MM.1S (cell line): ENCODE results near the gene APBB2.

Source experiments
- DNase-seq: peaks from one replicate; pipeline ENCODE4 v3.0.0-alpha.2; 2015
- H2AFZ ChIP-seq: fragments of 300-600 bp; sonication (generic); 2 replicates; pipeline ENCODE4 v1.6.0; 2016; ENCODE audit warnings: antibody characterized with exemption, low read length
- H3F3A ChIP-seq: fragments of 300-600 bp; sonication (generic); 2 replicates; pipeline ENCODE4 v1.6.1; 2016; ENCODE audit warnings: mild to moderate bottlenecking, antibody characterized with exemption, low read length, moderate library complexity, mixed read lengths; ENCODE audit not compliant: insufficient read depth
- H3K27ac ChIP-seq: fragments of 300-600 bp; sonication (generic); 2 replicates; pipeline ENCODE4 v1.5.1; 2016; ENCODE audit warnings: mild to moderate bottlenecking, low read length
- H3K27me3 ChIP-seq: fragments of 300-600 bp; sonication (generic); replicated peaks from 2 replicates; pipeline ENCODE4 v1.6.0; 2016; ENCODE audit warnings: low read length; ENCODE audit not compliant: insufficient read depth
- H3K36me3 ChIP-seq: fragments of 300-600 bp; sonication (generic); replicated peaks from 2 replicates; pipeline ENCODE4 v1.6.1; 2016; ENCODE audit warnings: mild to moderate bottlenecking, low read length, mixed read lengths; ENCODE audit not compliant: insufficient read depth
- H3K4me1 ChIP-seq: fragments of 300-600 bp; sonication (generic); 2 replicates; pipeline ENCODE4 v1.6.1; 2016; ENCODE audit warnings: low read length, mixed read lengths
- H3K4me2 ChIP-seq: fragments of 300-600 bp; sonication (generic); 2 replicates; pipeline ENCODE4 v1.6.0; 2016; ENCODE audit warnings: low read depth, low read length
- H3K4me3 ChIP-seq: fragments of 300-600 bp; sonication (generic); 2 replicates; pipeline ENCODE4 v1.5.1; 2016; ENCODE audit warnings: low read length, mixed read lengths
- H3K79me2 ChIP-seq: fragments of 300-600 bp; sonication (generic); 2 replicates; pipeline ENCODE4 v1.6.1; 2016; ENCODE audit warnings: mixed run types, low read length, mixed read lengths
- H3K9ac ChIP-seq: fragments of 300-600 bp; sonication (generic); 2 replicates; pipeline ENCODE4 v1.6.1; 2016; ENCODE audit warnings: low read length, mixed read lengths
- H3K9me2 ChIP-seq: fragments of 300-600 bp; sonication (generic); replicated peaks from 2 replicates; pipeline ENCODE4 v1.6.1; 2016; ENCODE audit warnings: mild to moderate bottlenecking, low read length, mixed read lengths; ENCODE audit not compliant: insufficient read depth
- H3K9me3 ChIP-seq: fragments of 300-600 bp; sonication (generic); replicated peaks from 2 replicates; pipeline ENCODE4 v1.6.1; 2016; ENCODE audit warnings: mild to moderate bottlenecking, low read length, mixed read lengths; ENCODE audit not compliant: insufficient read depth
- H4K20me1 ChIP-seq: fragments of 300-600 bp; sonication (generic); 2 replicates; pipeline ENCODE4 v1.6.1; 2016; ENCODE audit warnings: mild to moderate bottlenecking, low read length, moderate library complexity, mixed read lengths; ENCODE audit not compliant: insufficient read depth
- EZH2 ChIP-seq: fragments of 300-600 bp; sonication (generic); optimal IDR thresholded peaks from 2 replicates; pipeline ENCODE3; 2017; ENCODE audit warnings: low read depth, mild to moderate bottlenecking, antibody characterized with exemption, low read length, mixed read lengths
- EZH2phosphoT487 ChIP-seq: fragments of 300-600 bp; sonication (generic); IDR thresholded peaks from 2 replicates; pipeline ENCODE4 v1.6.1; 2018; ENCODE audit warnings: antibody characterized with exemption, low read length
- TF ChIP-seq, protein P1 (sequence below): fragments of 300-600 bp; sonication (generic); IDR thresholded peaks from 2 replicates; pipeline ENCODE4 v1.5.1; 2016; ENCODE audit warnings: antibody characterized with exemption, low read length, mixed read lengths

APBB2 gene

DNA sequence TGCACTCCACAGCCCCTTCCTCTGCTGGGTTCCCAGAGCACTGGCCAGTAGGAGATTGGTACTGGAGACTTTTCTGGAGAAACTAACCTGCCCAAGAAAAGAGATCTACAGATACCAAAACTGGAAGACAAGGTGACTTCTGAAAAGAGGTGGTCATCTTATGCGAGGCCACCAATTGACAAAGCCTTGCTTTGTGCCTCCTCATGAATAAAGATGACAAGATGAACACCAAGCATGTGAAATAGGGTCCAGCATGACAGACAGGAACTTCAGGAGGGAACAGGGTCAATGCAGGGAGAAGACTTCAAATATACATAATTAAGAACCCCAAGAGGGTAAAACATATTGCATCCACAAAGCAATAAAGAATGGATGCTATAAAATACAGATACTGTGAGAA, 137.9 kb downstream of the APBB2 start:
- DNase-seq = no peak
- Histone ChIP-seq H2AFZ (no peak overlapping the region), H3K36me3 (no peaks in the 10 kb centered on the region), H3K27me3 (no peaks in the 10 kb centered on the region), H3K79me2 (no peaks in the 10 kb centered on the region), H3K4me1 (no peaks in the 10 kb centered on the region), H3K9me2 (no peaks in the 10 kb centered on the region), H3K9ac (no peak overlapping the region), H3F3A (no peaks in the 10 kb centered on the region), H3K27ac (no peak overlapping the region), H3K4me3 (no peak overlapping the region), H3K4me2 (no peak overlapping the region), H3K9me3 (no peaks in the 10 kb centered on the region), H4K20me1 (no peaks in the 10 kb centered on the region)
- no peak for TF ChIP-seq EZH2phosphoT487
- TF ChIP-seq EZH2 = no peak
- TF ChIP-seq, protein P1, sequence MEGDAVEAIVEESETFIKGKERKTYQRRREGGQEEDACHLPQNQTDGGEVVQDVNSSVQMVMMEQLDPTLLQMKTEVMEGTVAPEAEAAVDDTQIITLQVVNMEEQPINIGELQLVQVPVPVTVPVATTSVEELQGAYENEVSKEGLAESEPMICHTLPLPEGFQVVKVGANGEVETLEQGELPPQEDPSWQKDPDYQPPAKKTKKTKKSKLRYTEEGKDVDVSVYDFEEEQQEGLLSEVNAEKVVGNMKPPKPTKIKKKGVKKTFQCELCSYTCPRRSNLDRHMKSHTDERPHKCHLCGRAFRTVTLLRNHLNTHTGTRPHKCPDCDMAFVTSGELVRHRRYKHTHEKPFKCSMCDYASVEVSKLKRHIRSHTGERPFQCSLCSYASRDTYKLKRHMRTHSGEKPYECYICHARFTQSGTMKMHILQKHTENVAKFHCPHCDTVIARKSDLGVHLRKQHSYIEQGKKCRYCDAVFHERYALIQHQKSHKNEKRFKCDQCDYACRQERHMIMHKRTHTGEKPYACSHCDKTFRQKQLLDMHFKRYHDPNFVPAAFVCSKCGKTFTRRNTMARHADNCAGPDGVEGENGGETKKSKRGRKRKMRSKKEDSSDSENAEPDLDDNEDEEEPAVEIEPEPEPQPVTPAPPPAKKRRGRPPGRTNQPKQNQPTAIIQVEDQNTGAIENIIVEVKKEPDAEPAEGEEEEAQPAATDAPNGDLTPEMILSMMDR = no peak

- no peaks in the 10 kb centered on the region for H4K20me1 ChIP-seq
- no peak overlapping the region for H2AFZ ChIP-seq
- no peak overlapping the region for H3K4me3 ChIP-seq
- H3K27ac ChIP-seq = no peak overlapping the region
- no peaks in the 10 kb centered on the region for H3F3A ChIP-seq
- H3K79me2 ChIP-seq = no peaks in the 10 kb centered on the region
- H3K4me1 ChIP-seq = no peaks in the 10 kb centered on the region
- DNase-seq = no peak
- no peak overlapping the region for H3K4me2 ChIP-seq
- no peaks in the 10 kb centered on the region for H3K9me3 ChIP-seq
- TF ChIP-seq, protein P1 = no peak
- no peak for TF ChIP-seq EZH2
- no peak for TF ChIP-seq EZH2phosphoT487
- H3K27me3 ChIP-seq = no peaks in the 10 kb centered on the region
- H3K9ac ChIP-seq = no peak overlapping the region
- no peaks in the 10 kb centered on the region for H3K9me2 ChIP-seq
- H3K36me3 ChIP-seq = no peaks in the 10 kb centered on the region
These were observed 140.1 kb downstream of the APBB2 start for GRCh38 chr4:41074215-41074614.

DNA sequence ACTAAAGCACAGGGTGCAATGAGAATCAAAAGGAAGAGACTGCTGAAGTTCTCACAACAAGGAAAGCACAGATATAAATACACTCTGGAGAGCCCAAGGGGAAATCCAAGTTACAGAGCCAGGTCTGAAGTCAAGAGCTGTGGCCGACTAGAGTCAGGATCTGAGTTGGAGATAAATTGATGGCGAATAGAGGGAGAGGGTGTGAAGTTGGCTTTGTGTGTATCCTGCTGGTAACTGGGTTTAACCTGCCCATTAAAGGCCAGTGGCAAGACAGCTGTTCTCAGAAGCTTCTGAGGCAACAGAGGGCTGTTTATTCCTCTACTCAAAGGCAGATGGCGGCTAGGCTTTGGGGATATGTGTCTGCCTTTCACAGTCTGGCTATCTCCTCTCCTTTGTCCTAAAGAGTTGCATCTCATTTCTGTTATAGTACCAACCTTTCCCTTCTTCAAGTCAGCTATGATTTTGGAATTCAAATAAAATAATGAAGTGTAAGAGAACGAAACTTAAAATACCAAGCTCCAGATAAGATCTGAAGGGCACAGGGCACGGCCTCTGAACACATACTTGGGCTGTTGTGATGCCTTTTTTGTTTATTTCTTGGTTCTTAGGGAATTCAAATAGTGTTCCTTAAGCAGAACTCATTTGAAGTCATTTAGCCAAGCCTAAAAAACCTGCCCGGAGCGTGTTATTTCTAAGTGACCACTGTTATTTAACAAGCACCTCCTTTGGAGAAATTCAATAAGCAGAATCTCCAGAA, 142.1 kb downstream of the APBB2 start:
- Histone ChIP-seq H3K79me2 (no peaks in the 10 kb centered on the region), H3K9me2 (no peaks in the 10 kb centered on the region), H3K36me3 (no peaks in the 10 kb centered on the region), H2AFZ (no peak overlapping the region), H3K9me3 (no peaks in the 10 kb centered on the region), H3K27me3 (no peaks in the 10 kb centered on the region), H3K4me3 (no peak overlapping the region), H3K4me2 (no peak overlapping the region), H3K4me1 (no peaks in the 10 kb centered on the region), H3K27ac (no peak overlapping the region), H3K9ac (no peak overlapping the region), H3F3A (no peaks in the 10 kb centered on the region), H4K20me1 (no peaks in the 10 kb centered on the region)
- DNase-seq = no peak
- TF ChIP-seq EZH2 (no peak), EZH2phosphoT487 (no peak)
- TF ChIP-seq, protein P1 = no peak
